HEK293T (cell line): ENCODE results near the gene SUN2.

ENCODE experiments used
- CTCF ChIA-PET: fragments of 350-600 bp; formaldehyde crosslinking; extraction: SDS; loops from one replicate; lab custom pipeline; 2021; ENCODE audit warnings: antibody characterized with exemption, inconsistent platforms; lab: Yijun Ruan, JAX
- POLR2A ChIA-PET: fragments of 350-600 bp; formaldehyde crosslinking; extraction: SDS; loops from one replicate; lab custom pipeline; 2020; ENCODE audit warnings: antibody characterized with exemption, inconsistent platforms; lab: Yijun Ruan, JAX
- DNase-seq: peaks from one replicate; pipeline ENCODE4 v3.0.0; 2012; ENCODE audit warnings: mixed read lengths; ENCODE audit errors: extremely low spot score
- ARNT ChIP-seq: fragments of 450-650 bp; IDR thresholded peaks from 2 replicates; pipeline ENCODE4 v1.6.1; 2017; ENCODE audit warnings: mild to moderate bottlenecking
- BHLHE40 ChIP-seq: fragments of 450-650 bp; IDR thresholded peaks from 2 replicates; pipeline ENCODE4 v1.6.1; 2016; ENCODE audit warnings: mild to moderate bottlenecking, moderate library complexity, borderline replicate concordance
- CTBP1 ChIP-seq: fragments of 450-650 bp; IDR thresholded peaks from 2 replicates; pipeline ENCODE4 v1.6.1; 2016; ENCODE audit warnings: borderline replicate concordance
- ELF4 ChIP-seq: fragments of 450-650 bp; IDR thresholded peaks from 2 replicates; pipeline ENCODE4 v1.6.1; 2017; ENCODE audit warnings: antibody characterized with exemption
- FOXA1 ChIP-seq: fragments of 450-650 bp; IDR thresholded peaks from 2 replicates; pipeline ENCODE4 v1.6.1; 2016; ENCODE audit warnings: mild to moderate bottlenecking
- FOXK2 ChIP-seq: fragments of 450-650 bp; IDR thresholded peaks from 2 replicates; pipeline ENCODE4 v1.6.1; 2016; ENCODE audit warnings: mild to moderate bottlenecking
- FOXM1 ChIP-seq: fragments of 450-650 bp; IDR thresholded peaks from 2 replicates; pipeline ENCODE4 v1.6.1; 2017; ENCODE audit warnings: mild to moderate bottlenecking, borderline replicate concordance
- HDGF ChIP-seq: fragments of 450-650 bp; IDR thresholded peaks from 2 replicates; pipeline ENCODE4 v1.6.1; 2017; ENCODE audit warnings: antibody characterized with exemption, borderline replicate concordance
- L3MBTL2 ChIP-seq: fragments of 450-650 bp; conservative IDR thresholded peaks from 2 replicates; pipeline ENCODE4 v1.6.1; 2016; ENCODE audit warnings: mild to moderate bottlenecking
- LEF1 ChIP-seq: fragments of 450-650 bp; IDR thresholded peaks from 2 replicates; pipeline ENCODE4 v1.6.1; 2017; ENCODE audit warnings: mild to moderate bottlenecking, borderline replicate concordance
- NFRKB ChIP-seq: fragments of 450-650 bp; IDR thresholded peaks from 2 replicates; pipeline ENCODE4 v1.6.1; 2016; ENCODE audit warnings: mild to moderate bottlenecking, moderate library complexity
- PKNOX1 ChIP-seq: fragments of 450-650 bp; IDR thresholded peaks from 2 replicates; pipeline ENCODE4 v1.6.1; 2016
- SP1 ChIP-seq: fragments of 450-650 bp; IDR thresholded peaks from 2 replicates; pipeline ENCODE4 v1.6.1; 2017
- SUZ12 ChIP-seq: fragments of 450-650 bp; IDR thresholded peaks from 2 replicates; pipeline ENCODE4 v1.6.1; 2016; ENCODE audit warnings: mild to moderate bottlenecking
- TARDBP ChIP-seq: fragments of 450-650 bp; IDR thresholded peaks from 2 replicates; pipeline ENCODE4 v1.6.1; 2016
- ZNF384 ChIP-seq: fragments of 450-650 bp; IDR thresholded peaks from 2 replicates; pipeline ENCODE4 v1.6.1; 2016

Gene SUN2

DNA sequence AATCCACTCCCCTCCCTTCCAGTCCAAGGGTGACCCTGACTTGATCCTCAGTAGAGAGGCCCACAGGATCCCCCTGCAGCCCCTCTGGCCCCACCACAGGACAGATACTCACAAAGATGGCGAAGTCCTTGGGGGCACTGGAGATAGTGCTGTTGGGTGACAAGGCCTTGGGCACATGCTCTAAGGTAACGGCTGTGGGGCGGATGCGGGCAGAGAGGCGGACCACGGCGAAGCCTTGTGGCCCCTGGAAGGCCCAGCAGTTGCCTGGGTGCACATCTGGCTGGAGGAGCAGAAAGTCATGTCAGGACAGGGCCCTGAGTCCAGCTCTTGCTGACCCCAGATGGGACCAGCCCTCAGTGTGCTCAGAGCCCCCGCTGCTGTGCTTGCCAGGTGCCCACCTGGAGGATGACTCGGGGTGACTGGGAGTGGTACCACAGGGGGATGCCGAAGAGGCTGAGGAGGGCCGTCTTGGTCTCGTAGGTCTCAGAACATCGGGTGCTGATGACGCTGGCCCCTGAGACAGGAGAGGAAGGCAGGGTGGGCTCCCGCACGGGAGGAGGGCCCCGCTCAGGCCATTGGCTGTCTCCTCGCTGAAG is 17.2 kb downstream of the SUN2 start:
- ChIA-PET POLR2A (no interaction called here), CTCF (interaction anchor here (1.0 kb wide), 1 partner anchor 14 kb away, joined by 3 read pairs; no protein-coding TSS in a partner anchor)
- no peak for DNase-seq
- no peak for TF ChIP-seq SP1
- TF ChIP-seq FOXK2, result no peak
- no peak for TF ChIP-seq CTBP1
- TF ChIP-seq BHLHE40, result no peak
- no peak for TF ChIP-seq ARNT
- TF ChIP-seq HDGF, result no peak
- TF ChIP-seq NFRKB, result no peak
- no peak for TF ChIP-seq FOXA1
- TF ChIP-seq ZNF384, result no peak
- TF ChIP-seq SUZ12, result no peak
- TF ChIP-seq ELF4, result no peak
- TF ChIP-seq PKNOX1, result no peak
- TF ChIP-seq LEF1, result no peak
- TF ChIP-seq TARDBP, result no peak

- POLR2A ChIA-PET, result no interaction called here
- CTCF ChIA-PET, result interaction anchor here (1.0 kb wide), 1 partner anchor 13 kb away, joined by 3 read pairs; no protein-coding TSS in a partner anchor
- no peak for DNase-seq
- no peak for TF ChIP-seq ZNF384
- TF ChIP-seq FOXK2, result no peak
- TF ChIP-seq ELF4, result no peak
- TF ChIP-seq CTBP1, result no peak
- TF ChIP-seq FOXM1, result no peak
- TF ChIP-seq LEF1, result no peak
Observed at GRCh38 chr22:38737302-38738060, 18.3 kb downstream of the SUN2 start.

- POLR2A ChIA-PET, result interaction anchor here (1.5 kb wide), 1 partner anchor 10 kb away, joined by 4 read pairs; no protein-coding TSS in a partner anchor
- TF ChIP-seq BHLHE40 (no peak), FOXA1 (no peak), L3MBTL2 (no peak), SUZ12 (no peak), ZNF384 (no peak), FOXK2 (no peak), ELF4 (no peak), ARNT (no peak), TARDBP (no peak), LEF1 (no peak)
Observed at GRCh38 chr22:38736257-38736570, 19.6 kb downstream of the SUN2 start.

DNA sequence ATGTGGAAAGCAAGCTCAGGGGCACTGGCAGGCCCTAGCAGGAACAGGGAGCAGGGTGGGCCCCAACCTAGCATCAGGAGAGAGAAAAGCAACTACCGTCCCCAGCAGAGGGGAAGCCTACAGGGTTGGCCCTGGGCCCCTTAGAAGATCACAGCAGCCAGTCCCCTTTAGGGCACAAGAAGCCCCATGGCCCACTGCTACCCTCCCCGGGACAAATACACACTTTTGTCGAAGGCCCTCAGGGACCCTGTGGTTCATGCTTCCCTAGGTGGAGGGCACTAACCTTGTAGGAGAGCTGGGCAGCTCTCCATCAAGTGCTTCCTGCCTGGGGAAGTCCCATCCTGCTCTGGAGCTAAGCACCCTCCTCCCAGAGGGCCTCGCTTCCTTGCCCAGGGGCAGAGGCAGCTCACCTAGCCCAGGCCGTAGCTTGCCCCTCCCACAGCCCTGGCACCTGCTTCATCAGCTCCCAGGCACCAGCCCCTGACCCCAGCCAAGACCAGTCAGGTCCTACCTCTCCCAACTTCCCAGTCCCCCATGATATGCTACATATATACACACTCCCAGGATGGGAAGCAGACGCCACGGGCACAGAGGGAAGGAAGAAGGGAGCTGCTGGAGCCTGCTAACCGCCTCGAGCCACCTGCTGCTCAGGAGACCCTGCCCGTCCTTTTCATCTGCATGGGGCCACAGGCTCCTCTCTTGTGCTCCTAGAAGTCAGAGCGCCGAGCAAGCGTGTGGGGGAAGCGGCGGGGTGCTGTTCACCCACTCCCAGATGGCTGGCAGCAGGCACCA is 20.1 kb downstream of the SUN2 start:
- TF ChIP-seq NFRKB, result no peak
- no peak for TF ChIP-seq SP1
- no peak for TF ChIP-seq FOXM1
- TF ChIP-seq TARDBP, result no peak
- TF ChIP-seq ZNF384, result no peak
- POLR2A ChIA-PET, result interaction anchor here (1.5 kb wide), 1 partner anchor 9 kb away, joined by 4 read pairs; no protein-coding TSS in a partner anchor
- DNase-seq, result no peak
- CTCF ChIA-PET, result interaction anchor here (0.6 to 0.9 kb wide), 3 partner anchors 9 to 31 kb away, joined by 3 to 4 read pairs (median 3); no protein-coding TSS in a partner anchor

More at GRCh38 chr22:38736257-38736570, 19.6 kb downstream of the SUN2 start:
- CTCF ChIA-PET, result interaction anchor here (0.6 kb wide), 1 partner anchor 9 kb away, joined by 3 read pairs; no protein-coding TSS in a partner anchor
- DNase-seq, result no peak

GRCh38 chr22:38735126-38735464 is 20.7 kb downstream of the SUN2 start:
- TF ChIP-seq ELF4 (no peak), FOXM1 (no peak), LEF1 (no peak), FOXA1 (no peak), FOXK2 (no peak), TARDBP (no peak), PKNOX1 (no peak), BHLHE40 (no peak), L3MBTL2 (no peak), ZNF384 (no peak), ARNT (no peak), SUZ12 (no peak)
- ChIA-PET CTCF (interaction anchor here (0.6 to 0.9 kb wide), 2 partner anchors 10 to 31 kb away, joined by 3 to 4 read pairs; no protein-coding TSS in a partner anchor), POLR2A (interaction anchor here (1.5 kb wide), 1 partner anchor 9 kb away, joined by 4 read pairs; no protein-coding TSS in a partner anchor)
- no peak for DNase-seq
